Measurements from ENCODE around the gene MARK4.

The MARK4 gene

GRCh38 chr19:45243144-45243732 is 7.8 kb upstream of the MARK4 start:
- H3K4me3 ChIP-seq (ENCODE audit: extremely low read depth, insufficient read depth, low read length, poor library complexity, severe bottlenecking): peak overlapping the region; percentile 2
- peaks cover 9% of the 10 kb centered on the region for H3K36me3 ChIP-seq (ENCODE audit: control insufficient read depth, insufficient read depth, low read length)
- H3K9me3 ChIP-seq (ENCODE audit: control insufficient read depth, low read length): no peaks in the 10 kb centered on the region
- 87 to 92% methylated on average over 12 to 13 of the region's 13 CpGs for WGBS, 2 experiments (ENCODE audit: insufficient coverage in 2 of 2)
- H3K27ac ChIP-seq (ENCODE audit: low read depth, low read length, severe bottlenecking): no peak overlapping the region
- H3K4me1 ChIP-seq (ENCODE audit: control insufficient read depth, insufficient read depth, low read length, poor library complexity, severe bottlenecking): peaks cover 37% of the 10 kb centered on the region

GRCh38 chr19:45244133-45244794 is 6.8 kb upstream of the MARK4 start:
- Histone ChIP-seq H3K4me1 (ENCODE audit: control insufficient read depth, insufficient read depth, low read length, poor library complexity, severe bottlenecking) (peaks cover 37% of the 10 kb centered on the region), H3K27ac (ENCODE audit: low read depth, low read length, severe bottlenecking) (peak overlapping the region; percentile 64)
- 54 to 62% methylated on average over 15 of the region's 15 CpGs for WGBS, 2 experiments (ENCODE audit: insufficient coverage in 2 of 2)

GRCh38 chr19:45245334-45245787 is 5.7 kb upstream of the MARK4 start, which contains the start of gene EXOC3L2:
EXOC3L2 (minus strand) TSS chr19:45245407; CDS start chr19:45239045, 6,362 bp downstream.
- Histone ChIP-seq H3K27ac (ENCODE audit: low read depth, low read length, severe bottlenecking) (peak within 1 kb of the TSS; percentile 64), H3K9me3 (ENCODE audit: control insufficient read depth, low read length) (no peaks in the 10 kb centered on the region), H3K4me1 (ENCODE audit: control insufficient read depth, insufficient read depth, low read length, poor library complexity, severe bottlenecking) (peaks cover 37% of the 10 kb centered on the region), H3K4me3 (ENCODE audit: extremely low read depth, insufficient read depth, low read length, poor library complexity, severe bottlenecking) (peak within 1 kb of the TSS; percentile 43), H3K36me3 (ENCODE audit: control insufficient read depth, insufficient read depth, low read length) (no peaks in the 10 kb centered on the region)
- 26% methylated on average over 11 of the region's 17 CpGs; no CpG with 5 or more reads in 1 of the 2 experiments for WGBS, 2 experiments (ENCODE audit: insufficient coverage in 2 of 2)

More at GRCh38 chr19:45244133-45244794, 6.8 kb upstream of the MARK4 start:
- Histone ChIP-seq H3K36me3 (ENCODE audit: control insufficient read depth, insufficient read depth, low read length) (no peaks in the 10 kb centered on the region), H3K9me3 (ENCODE audit: control insufficient read depth, low read length) (no peaks in the 10 kb centered on the region), H3K4me3 (ENCODE audit: extremely low read depth, insufficient read depth, low read length, poor library complexity, severe bottlenecking) (peak overlapping the region; percentile 43)

- Histone ChIP-seq H3K36me3 (ENCODE audit: control insufficient read depth, insufficient read depth, low read length) (no peaks in the 10 kb centered on the region), H3K4me3 (ENCODE audit: extremely low read depth, insufficient read depth, low read length, poor library complexity, severe bottlenecking) (peak overlapping the region; percentile 43), H3K27ac (ENCODE audit: low read depth, low read length, severe bottlenecking) (peak overlapping the region; percentile 64), H3K9me3 (ENCODE audit: control insufficient read depth, low read length) (no peaks in the 10 kb centered on the region), H3K4me1 (ENCODE audit: control insufficient read depth, insufficient read depth, low read length, poor library complexity, severe bottlenecking) (peaks cover 37% of the 10 kb centered on the region)
- 86 to 92% methylated on average over 4 of the region's 4 CpGs for WGBS, 2 experiments (ENCODE audit: insufficient coverage in 2 of 2)
Measured at GRCh38 chr19:45245826-45246225, 5.2 kb upstream of the MARK4 start.

GRCh38 chr19:45247136-45247535 is 3.9 kb upstream of the MARK4 start:
- H3K9me3 ChIP-seq (ENCODE audit: control insufficient read depth, low read length): no peaks in the 10 kb centered on the region
- H3K27ac ChIP-seq (ENCODE audit: low read depth, low read length, severe bottlenecking): no peak overlapping the region
- peaks cover 30% of the 10 kb centered on the region for H3K4me1 ChIP-seq (ENCODE audit: control insufficient read depth, insufficient read depth, low read length, poor library complexity, severe bottlenecking)
- no peaks in the 10 kb centered on the region for H3K36me3 ChIP-seq (ENCODE audit: control insufficient read depth, insufficient read depth, low read length)
- no peak overlapping the region for H3K4me3 ChIP-seq (ENCODE audit: extremely low read depth, insufficient read depth, low read length, poor library complexity, severe bottlenecking)
- 94 to 96% methylated on average over 2 to 6 of the region's 8 CpGs for WGBS, 2 experiments (ENCODE audit: insufficient coverage in 2 of 2)

GRCh38 chr19:45249261-45250033 is 1.6 kb upstream of the MARK4 start:
- 63 to 93% methylated on average over 5 to 7 of the region's 11 CpGs for WGBS, 2 experiments (ENCODE audit: insufficient coverage in 2 of 2)
- H3K4me3 ChIP-seq (ENCODE audit: extremely low read depth, insufficient read depth, low read length, poor library complexity, severe bottlenecking): no peak overlapping the region
- H3K9me3 ChIP-seq (ENCODE audit: control insufficient read depth, low read length): no peaks in the 10 kb centered on the region
- peaks cover 30% of the 10 kb centered on the region for H3K4me1 ChIP-seq (ENCODE audit: control insufficient read depth, insufficient read depth, low read length, poor library complexity, severe bottlenecking)
- peaks cover 15% of the 10 kb centered on the region for H3K36me3 ChIP-seq (ENCODE audit: control insufficient read depth, insufficient read depth, low read length)
- no peak overlapping the region for H3K27ac ChIP-seq (ENCODE audit: low read depth, low read length, severe bottlenecking)

GRCh38 chr19:45250216-45250831 is 747 bp upstream of the MARK4 start:
- Histone ChIP-seq H3K36me3 (ENCODE audit: control insufficient read depth, insufficient read depth, low read length) (peaks cover 21% of the 10 kb centered on the region), H3K4me3 (ENCODE audit: extremely low read depth, insufficient read depth, low read length, poor library complexity, severe bottlenecking) (peak overlapping the region; percentile 53), H3K4me1 (ENCODE audit: control insufficient read depth, insufficient read depth, low read length, poor library complexity, severe bottlenecking) (peaks cover 27% of the 10 kb centered on the region), H3K27ac (ENCODE audit: low read depth, low read length, severe bottlenecking) (no peak overlapping the region), H3K9me3 (ENCODE audit: control insufficient read depth, low read length) (no peaks in the 10 kb centered on the region)
- 47 to 75% methylated on average over 4 to 7 of the region's 14 CpGs for WGBS, 2 experiments (ENCODE audit: insufficient coverage in 2 of 2)

GRCh38 chr19:45251452-45252354 is 632 bp downstream of the MARK4 start:
- WGBS, 2 experiments (ENCODE audit: insufficient coverage in 2 of 2): 6 to 8% methylated on average over 29 to 33 of the region's 57 CpGs
- Histone ChIP-seq H3K27ac (ENCODE audit: low read depth, low read length, severe bottlenecking) (peak overlapping the region; percentile 45), H3K36me3 (ENCODE audit: control insufficient read depth, insufficient read depth, low read length) (peaks cover 26% of the 10 kb centered on the region), H3K4me1 (ENCODE audit: control insufficient read depth, insufficient read depth, low read length, poor library complexity, severe bottlenecking) (peaks cover 17% of the 10 kb centered on the region), H3K4me3 (ENCODE audit: extremely low read depth, insufficient read depth, low read length, poor library complexity, severe bottlenecking) (peak overlapping the region; percentile 78), H3K9me3 (ENCODE audit: control insufficient read depth, low read length) (no peaks in the 10 kb centered on the region)

GRCh38 chr19:45253396-45254027 is 2.4 kb downstream of the MARK4 start:
- 91 to 94% methylated on average over 9 to 10 of the region's 12 CpGs for WGBS, 2 experiments (ENCODE audit: insufficient coverage in 2 of 2)
- peaks cover 30% of the 10 kb centered on the region for H3K36me3 ChIP-seq (ENCODE audit: control insufficient read depth, insufficient read depth, low read length)
- H3K27ac ChIP-seq (ENCODE audit: low read depth, low read length, severe bottlenecking): no peak overlapping the region
- peaks cover 12% of the 10 kb centered on the region for H3K4me1 ChIP-seq (ENCODE audit: control insufficient read depth, insufficient read depth, low read length, poor library complexity, severe bottlenecking)
- H3K9me3 ChIP-seq (ENCODE audit: control insufficient read depth, low read length): no peaks in the 10 kb centered on the region
- H3K4me3 ChIP-seq (ENCODE audit: extremely low read depth, insufficient read depth, low read length, poor library complexity, severe bottlenecking): no peak overlapping the region
